Chondrocyte (in vitro differentiated cells): ENCODE data around the gene CCDC116. TPM values are rescaled to one million over a fixed set of nuclear protein-coding genes. Genes with fewer than 3 reads are reported as not detected.

ENCODE experiments used
- DNase-seq: peaks from one replicate; pipeline ENCODE4 v3.0.0; 2021; ENCODE audit warnings: mixed read lengths, low spot score
- H3K27ac Mint-ChIP-seq: one replicate; pipeline ENCODE4 v1.8.0; 2021; ENCODE audit warnings: mild to moderate bottlenecking, moderate library complexity, mixed read lengths; ENCODE audit not compliant: unreplicated experiment
- H3K27me3 Mint-ChIP-seq: 2 replicates; pipeline ENCODE4 v1.8.0; 2021; ENCODE audit warnings: low read depth, mixed read lengths
- H3K36me3 Mint-ChIP-seq: 2 replicates; pipeline ENCODE4 v1.8.0; 2021; ENCODE audit warnings: low read depth, mixed read lengths
- H3K4me1 Mint-ChIP-seq: 2 replicates; pipeline ENCODE4 v1.8.0; 2021; ENCODE audit warnings: low read depth, mild to moderate bottlenecking, mixed read lengths
- H3K4me3 Mint-ChIP-seq: one replicate; pipeline ENCODE4 v1.8.0; 2021; ENCODE audit warnings: mild to moderate bottlenecking, moderate library complexity, mixed read lengths; ENCODE audit not compliant: unreplicated experiment
- H3K9me3 Mint-ChIP-seq: 2 replicates; pipeline ENCODE4 v1.8.0; 2021; ENCODE audit warnings: low read depth, mixed read lengths
- total RNA-seq: library from RNA; stranded (reverse); gene quantifications from 3 replicates; pipeline ENCODE4 v1.2.1, GENCODE V29; 2021
- TF ChIP-seq, protein P1 (sequence below): fragments of 200-600 bp; sonication (generic); IDR thresholded peaks from 2 replicates; pipeline ENCODE4 v1.5.0; 2021; ENCODE audit warnings: antibody characterized with exemption, mild to moderate bottlenecking, moderate library complexity

Gene CCDC116
- total RNA-seq, 1 donor from 2014 or later = 0.47 TPM

GRCh38 chr22:21589396-21589795, 43.2 kb upstream of the CCDC116 start:
- no peak overlapping the region for H3K27ac Mint-ChIP-seq

DNA sequence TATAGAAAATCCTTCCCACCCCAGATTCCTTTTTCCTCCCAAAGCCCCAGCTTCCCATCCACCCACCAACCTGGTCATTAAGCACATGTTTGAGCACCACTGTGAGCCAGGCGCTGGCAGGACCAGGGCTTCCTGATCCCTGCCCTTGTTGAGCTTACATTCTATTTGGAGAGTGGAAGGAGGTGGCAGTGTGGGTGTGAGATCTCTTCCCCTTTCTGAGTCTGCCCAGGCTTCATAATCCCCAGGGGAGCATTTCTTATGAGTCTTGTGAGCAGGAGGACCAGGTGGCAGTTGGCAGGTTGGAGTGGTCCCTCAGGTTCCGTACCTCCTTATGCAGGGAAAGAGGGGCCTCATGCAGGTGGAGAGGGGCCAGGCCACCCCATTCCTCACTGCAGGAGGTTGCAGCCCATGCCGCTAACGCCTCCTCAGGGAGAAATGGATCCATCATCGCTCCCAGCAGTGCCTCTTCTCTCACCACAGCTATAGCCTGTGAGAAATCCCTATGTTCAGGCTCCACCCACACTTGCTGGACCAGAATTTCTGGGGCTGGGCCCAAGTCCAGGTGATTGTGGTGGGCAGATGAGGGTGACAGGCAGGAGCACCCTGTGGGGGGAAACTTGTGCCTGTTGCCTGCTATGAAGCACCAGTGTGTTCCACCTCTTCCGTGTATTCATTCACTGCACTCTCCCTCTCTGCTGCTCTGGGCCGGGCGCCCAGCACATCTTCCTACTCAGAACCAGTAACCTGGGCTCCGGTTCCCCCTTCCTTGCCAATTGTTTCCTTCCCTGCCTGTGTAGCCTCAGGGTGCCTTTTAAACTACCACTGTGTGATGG, 41.5 kb upstream of the CCDC116 start:
- peaks cover 19% of the 10 kb centered on the region for H3K36me3 Mint-ChIP-seq
- no peaks in the 10 kb centered on the region for H3K27me3 Mint-ChIP-seq
- DNase-seq = no peak
- TF ChIP-seq, protein P1, sequence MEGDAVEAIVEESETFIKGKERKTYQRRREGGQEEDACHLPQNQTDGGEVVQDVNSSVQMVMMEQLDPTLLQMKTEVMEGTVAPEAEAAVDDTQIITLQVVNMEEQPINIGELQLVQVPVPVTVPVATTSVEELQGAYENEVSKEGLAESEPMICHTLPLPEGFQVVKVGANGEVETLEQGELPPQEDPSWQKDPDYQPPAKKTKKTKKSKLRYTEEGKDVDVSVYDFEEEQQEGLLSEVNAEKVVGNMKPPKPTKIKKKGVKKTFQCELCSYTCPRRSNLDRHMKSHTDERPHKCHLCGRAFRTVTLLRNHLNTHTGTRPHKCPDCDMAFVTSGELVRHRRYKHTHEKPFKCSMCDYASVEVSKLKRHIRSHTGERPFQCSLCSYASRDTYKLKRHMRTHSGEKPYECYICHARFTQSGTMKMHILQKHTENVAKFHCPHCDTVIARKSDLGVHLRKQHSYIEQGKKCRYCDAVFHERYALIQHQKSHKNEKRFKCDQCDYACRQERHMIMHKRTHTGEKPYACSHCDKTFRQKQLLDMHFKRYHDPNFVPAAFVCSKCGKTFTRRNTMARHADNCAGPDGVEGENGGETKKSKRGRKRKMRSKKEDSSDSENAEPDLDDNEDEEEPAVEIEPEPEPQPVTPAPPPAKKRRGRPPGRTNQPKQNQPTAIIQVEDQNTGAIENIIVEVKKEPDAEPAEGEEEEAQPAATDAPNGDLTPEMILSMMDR = no peak
- no peak overlapping the region for H3K4me3 Mint-ChIP-seq
- no peaks in the 10 kb centered on the region for H3K9me3 Mint-ChIP-seq
- H3K4me1 Mint-ChIP-seq = peaks cover 31% of the 10 kb centered on the region
- no peak overlapping the region for H3K27ac Mint-ChIP-seq

More at GRCh38 chr22:21589396-21589795, 43.2 kb upstream of the CCDC116 start:
- H3K27me3 Mint-ChIP-seq = no peaks in the 10 kb centered on the region
- TF ChIP-seq, protein P1 = no peak
- H3K36me3 Mint-ChIP-seq = peaks cover 15% of the 10 kb centered on the region
- H3K4me3 Mint-ChIP-seq = no peak overlapping the region
- no peak for DNase-seq
- H3K4me1 Mint-ChIP-seq = peaks cover 34% of the 10 kb centered on the region
- no peaks in the 10 kb centered on the region for H3K9me3 Mint-ChIP-seq

GRCh38 chr22:21591695-21592094, 40.9 kb upstream of the CCDC116 start:
- Mint-ChIP-seq H3K4me3 (no peak overlapping the region), H3K27ac (no peak overlapping the region), H3K9me3 (no peaks in the 10 kb centered on the region), H3K27me3 (no peaks in the 10 kb centered on the region), H3K36me3 (peaks cover 20% of the 10 kb centered on the region), H3K4me1 (peaks cover 31% of the 10 kb centered on the region)
- TF ChIP-seq, protein P1 = no peak
- DNase-seq = no peak

DNA sequence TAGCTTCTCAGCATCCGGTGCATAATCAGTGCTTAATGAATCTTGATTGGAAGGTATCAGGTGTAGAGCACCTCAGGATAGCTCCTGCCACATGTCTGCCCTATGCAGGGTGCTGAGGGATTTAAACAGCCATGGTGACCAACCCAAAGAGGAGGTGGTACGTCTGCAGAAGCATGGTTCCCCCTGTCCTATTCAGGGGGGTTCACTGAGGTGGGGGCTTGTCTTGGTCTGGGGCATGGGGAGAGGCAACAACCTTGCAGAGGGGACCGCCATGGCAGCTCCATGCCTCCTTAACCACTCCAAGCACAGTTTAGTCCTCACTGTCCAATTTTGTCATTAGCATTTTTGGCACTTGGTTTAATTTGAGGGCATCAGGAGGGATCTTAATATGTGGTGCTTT, 40.1 kb upstream of the CCDC116 start:
- H3K27ac Mint-ChIP-seq = no peak overlapping the region
- peaks cover 31% of the 10 kb centered on the region for H3K4me1 Mint-ChIP-seq
- TF ChIP-seq, protein P1 = no peak
- H3K36me3 Mint-ChIP-seq = peaks cover 21% of the 10 kb centered on the region
- no peaks in the 10 kb centered on the region for H3K27me3 Mint-ChIP-seq
- DNase-seq = no peak
- H3K9me3 Mint-ChIP-seq = no peaks in the 10 kb centered on the region
- no peak overlapping the region for H3K4me3 Mint-ChIP-seq

GRCh38 chr22:21593406-21594232, 38.9 kb upstream of the CCDC116 start:
- Mint-ChIP-seq H3K9me3 (no peaks in the 10 kb centered on the region), H3K36me3 (peaks cover 21% of the 10 kb centered on the region), H3K4me1 (peaks cover 29% of the 10 kb centered on the region), H3K27ac (peak overlapping the region; percentile 34), H3K27me3 (no peaks in the 10 kb centered on the region), H3K4me3 (no peak overlapping the region)
- DNase-seq = no peak
- TF ChIP-seq, protein P1 = peak; percentile 55
